Esophagus squamous epithelium (tissue), 4 donors: ENCODE results near the gene DAPK2.

ENCODE experiments used
- CTCF ChIP-seq, 6 experiments: fragments of 450-650 bp in 4 of 6; fragments of 200-600 bp in 2 of 6; sonication (generic) in 2 of 6; IDR thresholded peaks; one replicate each; pipeline ENCODE4 v1.5.1; 2016 to 2019; ENCODE audit warnings: antibody characterized with exemption in 6 of 6, mild to moderate bottlenecking in 4 of 6, moderate library complexity in 4 of 6
- POLR2A ChIP-seq, 4 donors: fragments of 450-650 bp; IDR thresholded peaks; one replicate each; pipeline ENCODE4 v1.6.1; 2017; ENCODE audit warnings: antibody characterized with exemption in 4 of 4, mild to moderate bottlenecking in 4 of 4, moderate library complexity in 3 of 4

- TF ChIP-seq CTCF (IDR thresholded peaks at IDR 0.05) = no peak
- no peak for TF ChIP-seq POLR2A (IDR thresholded peaks at IDR 0.05)
Measured at GRCh38 chr15:64090527-64090926, 44.2 kb upstream of the DAPK2 start.
